A549 (cell line): ENCODE measurements around the gene PSMG1.

Experiments used
- MYC ChIP-seq: IDR thresholded peaks from 2 replicates; pipeline ENCODE4 v1.6.1; 2012; ENCODE audit warnings: mild to moderate bottlenecking, inconsistent platforms, low read length, improper control_type of control experiment, borderline replicate concordance
- POLR2A ChIP-seq: IDR thresholded peaks from 2 replicates; pipeline ENCODE4 v1.6.1; 2012; ENCODE audit warnings: mild to moderate bottlenecking, low read length
- TF ChIP-seq, protein P1 (sequence below): fragments of >200 bp; sonication (Bioruptor Twin); formaldehyde crosslinking; IDR thresholded peaks from 3 replicates; pipeline ENCODE4 v1.5.1; 2016
- TF ChIP-seq, protein P2 (sequence below): fragments of 200-600 bp; sonication (generic); IDR thresholded peaks from 2 replicates; pipeline ENCODE4 v1.6.1; 2016; ENCODE audit warnings: antibody characterized with exemption, mild to moderate bottlenecking, moderate library complexity

DNA sequence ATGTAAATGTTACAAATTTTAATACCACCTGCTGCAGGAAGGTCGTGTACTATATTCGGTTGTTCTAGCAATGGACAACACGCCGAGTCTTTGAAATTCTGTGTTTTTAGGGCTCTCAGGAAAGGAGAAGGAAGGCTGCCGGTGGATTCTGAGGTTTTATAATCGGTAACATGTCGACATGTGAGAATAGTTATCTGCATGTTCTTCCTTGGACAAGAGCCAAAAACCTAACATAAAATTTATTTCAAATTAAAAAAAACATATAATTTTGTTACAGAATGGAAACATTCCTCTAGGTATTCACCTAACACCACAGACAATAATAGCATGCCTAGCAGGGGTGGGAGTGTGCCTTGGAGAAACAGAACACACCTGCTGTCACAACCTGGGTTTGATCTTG lies 4.8 kb downstream of the PSMG1 start:
- TF ChIP-seq, protein P1, sequence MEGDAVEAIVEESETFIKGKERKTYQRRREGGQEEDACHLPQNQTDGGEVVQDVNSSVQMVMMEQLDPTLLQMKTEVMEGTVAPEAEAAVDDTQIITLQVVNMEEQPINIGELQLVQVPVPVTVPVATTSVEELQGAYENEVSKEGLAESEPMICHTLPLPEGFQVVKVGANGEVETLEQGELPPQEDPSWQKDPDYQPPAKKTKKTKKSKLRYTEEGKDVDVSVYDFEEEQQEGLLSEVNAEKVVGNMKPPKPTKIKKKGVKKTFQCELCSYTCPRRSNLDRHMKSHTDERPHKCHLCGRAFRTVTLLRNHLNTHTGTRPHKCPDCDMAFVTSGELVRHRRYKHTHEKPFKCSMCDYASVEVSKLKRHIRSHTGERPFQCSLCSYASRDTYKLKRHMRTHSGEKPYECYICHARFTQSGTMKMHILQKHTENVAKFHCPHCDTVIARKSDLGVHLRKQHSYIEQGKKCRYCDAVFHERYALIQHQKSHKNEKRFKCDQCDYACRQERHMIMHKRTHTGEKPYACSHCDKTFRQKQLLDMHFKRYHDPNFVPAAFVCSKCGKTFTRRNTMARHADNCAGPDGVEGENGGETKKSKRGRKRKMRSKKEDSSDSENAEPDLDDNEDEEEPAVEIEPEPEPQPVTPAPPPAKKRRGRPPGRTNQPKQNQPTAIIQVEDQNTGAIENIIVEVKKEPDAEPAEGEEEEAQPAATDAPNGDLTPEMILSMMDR = no peak
- TF ChIP-seq, protein P2, sequence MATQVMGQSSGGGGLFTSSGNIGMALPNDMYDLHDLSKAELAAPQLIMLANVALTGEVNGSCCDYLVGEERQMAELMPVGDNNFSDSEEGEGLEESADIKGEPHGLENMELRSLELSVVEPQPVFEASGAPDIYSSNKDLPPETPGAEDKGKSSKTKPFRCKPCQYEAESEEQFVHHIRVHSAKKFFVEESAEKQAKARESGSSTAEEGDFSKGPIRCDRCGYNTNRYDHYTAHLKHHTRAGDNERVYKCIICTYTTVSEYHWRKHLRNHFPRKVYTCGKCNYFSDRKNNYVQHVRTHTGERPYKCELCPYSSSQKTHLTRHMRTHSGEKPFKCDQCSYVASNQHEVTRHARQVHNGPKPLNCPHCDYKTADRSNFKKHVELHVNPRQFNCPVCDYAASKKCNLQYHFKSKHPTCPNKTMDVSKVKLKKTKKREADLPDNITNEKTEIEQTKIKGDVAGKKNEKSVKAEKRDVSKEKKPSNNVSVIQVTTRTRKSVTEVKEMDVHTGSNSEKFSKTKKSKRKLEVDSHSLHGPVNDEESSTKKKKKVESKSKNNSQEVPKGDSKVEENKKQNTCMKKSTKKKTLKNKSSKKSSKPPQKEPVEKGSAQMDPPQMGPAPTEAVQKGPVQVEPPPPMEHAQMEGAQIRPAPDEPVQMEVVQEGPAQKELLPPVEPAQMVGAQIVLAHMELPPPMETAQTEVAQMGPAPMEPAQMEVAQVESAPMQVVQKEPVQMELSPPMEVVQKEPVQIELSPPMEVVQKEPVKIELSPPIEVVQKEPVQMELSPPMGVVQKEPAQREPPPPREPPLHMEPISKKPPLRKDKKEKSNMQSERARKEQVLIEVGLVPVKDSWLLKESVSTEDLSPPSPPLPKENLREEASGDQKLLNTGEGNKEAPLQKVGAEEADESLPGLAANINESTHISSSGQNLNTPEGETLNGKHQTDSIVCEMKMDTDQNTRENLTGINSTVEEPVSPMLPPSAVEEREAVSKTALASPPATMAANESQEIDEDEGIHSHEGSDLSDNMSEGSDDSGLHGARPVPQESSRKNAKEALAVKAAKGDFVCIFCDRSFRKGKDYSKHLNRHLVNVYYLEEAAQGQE = no peak
- TF ChIP-seq MYC (no peak), POLR2A (no peak)
